MM.1S (cell line): Measurements from ENCODE around the gene SLFN5.

Experiments used
- CTCF ChIP-seq: fragments of 300-600 bp; sonication (generic); IDR thresholded peaks from 2 replicates; pipeline ENCODE4 v1.5.1; 2016; ENCODE audit warnings: antibody characterized with exemption, low read length, mixed read lengths
- EZH2 ChIP-seq: fragments of 300-600 bp; sonication (generic); optimal IDR thresholded peaks from 2 replicates; pipeline ENCODE3; 2017; ENCODE audit warnings: low read depth, mild to moderate bottlenecking, antibody characterized with exemption, low read length, mixed read lengths
- EZH2phosphoT487 ChIP-seq: fragments of 300-600 bp; sonication (generic); IDR thresholded peaks from 2 replicates; pipeline ENCODE4 v1.6.1; 2018; ENCODE audit warnings: antibody characterized with exemption, low read length

GRCh38 chr17:35224436-35224835 lies 18.4 kb upstream of the SLFN5 start:
- TF ChIP-seq CTCF (no peak), EZH2phosphoT487 (no peak), EZH2 (no peak)
